Activated T-cell treated with anti-CD3 and anti-CD28 coated beads, Interleukin-2, amount 50 U/mL, for 1 hour (primary cell): Measurements from ENCODE around the gene TSSC4.
"Not testable (repeated sequence)": the region's sequence is repeated elsewhere in the genome, so short reads cannot be mapped to it uniquely, and the experiment has no call there.

Experiments used
- DNase-seq: peaks from one replicate; pipeline ENCODE4 v3.0.0-alpha.2; 2020

TSSC4 gene

GRCh38 chr11:2400069-2400761, at the start of gene TSSC4:
TSS of gene TSSC4 (plus strand) at chr11:2400750. CDS start at chr11:2402634, 1,884 bp downstream.
- DNase-seq, result peak; percentile 100

- DNase-seq, result no peak
Measured at GRCh38 chr11:2351701-2352100, 48.8 kb upstream of the TSSC4 start.

GRCh38 chr11:2352420-2352819, 48.1 kb upstream of the TSSC4 start:
- no peak for DNase-seq

DNA sequence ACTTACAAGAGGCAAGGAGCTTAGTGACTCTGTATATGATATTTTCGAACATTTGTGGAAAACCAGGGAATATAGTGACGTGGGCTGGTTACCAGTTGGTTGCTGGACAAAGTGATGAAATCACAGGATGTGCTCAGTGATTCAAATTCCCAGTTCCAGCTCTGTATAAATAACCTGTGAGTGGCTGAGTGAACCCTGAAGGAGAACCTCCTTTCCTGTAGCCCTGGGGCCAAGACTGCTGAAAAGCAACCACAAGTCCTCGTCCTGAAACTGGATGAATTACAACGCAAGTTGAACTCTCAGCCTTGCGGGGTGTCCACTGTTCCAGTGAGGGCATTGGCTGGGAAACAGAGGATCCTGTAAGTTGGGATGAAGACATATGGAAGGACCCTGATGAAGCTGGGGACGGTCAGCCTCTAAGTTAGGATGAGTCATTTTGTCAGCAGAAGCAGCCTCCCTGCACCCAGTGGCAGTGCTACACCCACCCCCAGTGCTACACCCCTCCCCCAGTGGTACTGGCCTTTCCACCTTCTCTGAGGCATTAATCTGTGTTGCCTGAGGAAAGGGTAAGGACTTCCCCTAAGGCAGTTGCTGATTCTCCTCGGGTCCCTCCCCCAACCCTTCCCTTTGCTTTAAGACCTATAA, 45.4 kb upstream of the TSSC4 start:
- no peak for DNase-seq

GRCh38 chr11:2357246-2357645, 43.3 kb upstream of the TSSC4 start:
- DNase-seq, result no peak

DNA sequence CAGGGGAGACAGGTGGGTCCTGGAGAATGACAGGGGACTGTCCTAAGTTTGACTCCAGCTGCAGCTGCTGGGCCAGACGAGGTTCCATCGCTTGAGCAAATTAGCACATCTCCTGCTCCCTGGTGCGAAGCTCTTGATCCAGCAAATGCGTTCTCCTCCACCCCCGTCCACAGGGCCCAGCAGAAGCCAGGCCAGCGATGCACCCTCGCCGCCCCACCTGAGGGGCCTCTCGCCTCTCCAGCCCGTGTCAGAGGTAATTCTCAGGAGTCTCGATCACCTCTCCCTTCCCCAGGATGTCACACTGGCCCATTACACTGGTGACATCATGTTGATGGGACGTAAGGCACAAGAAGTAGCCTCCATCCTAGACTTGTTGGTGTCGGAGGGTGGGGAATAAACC, 42.9 kb upstream of the TSSC4 start:
- not testable (repeated sequence) for DNase-seq

DNA sequence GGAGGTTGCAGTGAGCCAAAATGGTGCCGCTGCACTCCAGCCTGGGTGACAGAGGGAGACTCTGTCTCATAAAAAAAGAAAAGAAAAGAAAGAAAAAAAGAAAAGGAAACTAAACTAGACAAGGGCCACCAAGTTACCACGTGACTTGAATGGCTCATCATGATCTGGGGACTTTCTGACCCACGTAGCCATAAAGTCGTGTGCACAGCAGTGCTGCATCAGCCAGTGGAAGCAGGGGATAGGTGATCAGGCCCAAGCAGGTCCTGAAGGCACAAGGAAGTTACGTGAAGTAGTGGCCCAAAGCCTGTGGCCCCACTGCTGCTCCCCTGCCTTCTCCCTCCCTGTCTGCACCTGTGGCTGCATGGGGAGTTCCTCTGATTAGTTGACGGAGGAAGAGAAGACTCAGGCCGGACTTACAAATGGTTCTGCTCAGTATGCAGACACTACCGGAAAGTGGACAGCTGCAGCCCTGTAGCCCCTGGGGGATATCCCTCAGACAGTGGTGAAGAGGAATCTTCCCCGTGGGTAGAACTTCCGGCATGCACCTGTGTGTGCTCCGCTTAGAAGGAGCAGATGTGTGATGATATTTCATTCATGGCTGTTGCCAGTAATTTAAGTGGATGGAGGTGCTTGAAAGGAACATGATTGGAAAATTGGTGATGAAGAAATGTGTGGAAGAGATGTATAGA, 41.7 kb upstream of the TSSC4 start:
- no peak for DNase-seq

- DNase-seq, result no peak
Measured at GRCh38 chr11:2359557-2359956, 41.0 kb upstream of the TSSC4 start.

GRCh38 chr11:2360081-2360642, 40.4 kb upstream of the TSSC4 start:
- DNase-seq, result no peak

DNA sequence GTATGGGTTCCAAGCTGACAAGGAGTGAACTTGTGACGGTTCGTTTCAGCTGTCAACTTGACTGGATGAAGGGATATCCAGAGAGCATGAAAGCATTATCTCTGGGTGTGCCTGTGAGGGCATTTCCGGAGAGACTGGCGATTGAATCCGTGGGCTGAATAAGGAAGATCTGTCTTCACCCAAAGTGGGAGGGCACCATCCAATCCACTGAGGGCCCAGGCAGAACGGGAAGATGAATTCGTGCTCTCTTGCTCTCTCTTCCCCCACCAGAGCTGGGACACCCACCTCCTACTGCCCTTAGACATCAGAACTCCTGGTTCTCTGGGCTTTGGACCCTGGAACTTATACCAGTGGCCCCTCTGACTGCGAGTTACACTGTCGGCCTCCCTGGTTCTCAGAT, 39.0 kb upstream of the TSSC4 start:
- DNase-seq, result no peak

DNA sequence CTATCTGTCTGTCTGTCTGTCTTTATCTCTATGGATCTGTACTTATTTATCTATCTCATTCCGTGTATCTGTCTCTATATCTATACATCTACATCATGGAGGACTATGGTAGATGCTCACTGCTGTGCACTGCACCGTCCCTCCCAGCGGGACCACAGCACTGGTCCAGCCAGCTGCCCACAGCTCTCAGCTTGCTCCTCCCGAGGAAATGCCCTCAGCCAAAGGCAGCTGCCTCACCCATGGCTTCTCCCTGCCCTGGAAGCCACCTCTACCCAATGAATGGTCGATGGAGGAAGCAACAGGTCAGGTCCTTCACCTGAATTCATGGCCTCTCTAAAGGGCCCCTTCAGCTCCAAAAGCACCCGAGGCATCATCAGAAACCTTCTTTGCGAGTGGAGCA, 38.1 kb upstream of the TSSC4 start:
- DNase-seq, result no peak

GRCh38 chr11:2363130-2363529, 37.4 kb upstream of the TSSC4 start:
- DNase-seq, result no peak

DNA sequence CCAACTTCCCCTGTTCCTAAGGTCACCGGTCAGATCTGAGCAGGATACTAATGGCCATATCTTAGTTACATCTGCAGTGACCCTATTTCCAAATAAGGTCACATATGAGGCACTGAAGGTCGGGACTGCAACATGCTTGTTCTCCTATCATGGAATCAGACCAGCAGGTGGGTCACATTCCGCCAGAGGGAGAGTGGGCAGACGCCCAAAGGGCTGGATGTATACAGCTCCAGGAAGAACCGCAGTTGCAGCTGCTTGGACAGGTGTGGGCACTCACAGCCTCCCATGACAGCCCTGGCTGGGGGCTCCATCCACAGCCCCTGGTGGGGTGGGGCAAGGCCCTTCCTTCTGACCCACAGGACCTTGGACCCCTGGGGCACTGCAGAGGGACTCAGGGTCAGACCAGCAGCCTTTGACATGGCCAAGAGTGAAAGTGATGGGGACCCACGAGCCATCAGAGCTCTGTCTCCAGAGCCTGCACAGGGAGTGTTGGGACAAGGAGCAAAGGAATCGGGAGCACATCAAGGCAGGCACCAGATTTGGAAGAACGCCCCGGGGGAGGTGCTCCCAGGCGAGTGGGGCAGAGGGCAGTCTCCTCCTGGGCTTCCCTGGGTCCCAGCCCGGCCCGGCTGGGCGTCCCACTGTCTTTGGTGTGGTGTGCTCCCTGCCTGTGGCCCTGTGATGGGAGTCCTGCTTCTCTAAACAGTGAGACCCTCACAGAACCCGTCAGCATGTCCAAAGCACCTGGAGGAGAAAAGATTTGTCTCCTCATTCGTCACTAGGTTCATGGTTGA, 36.8 kb upstream of the TSSC4 start:
- no peak for DNase-seq

- not testable (repeated sequence) for DNase-seq
Measured at GRCh38 chr11:2364386-2364785, 36.2 kb upstream of the TSSC4 start.

DNA sequence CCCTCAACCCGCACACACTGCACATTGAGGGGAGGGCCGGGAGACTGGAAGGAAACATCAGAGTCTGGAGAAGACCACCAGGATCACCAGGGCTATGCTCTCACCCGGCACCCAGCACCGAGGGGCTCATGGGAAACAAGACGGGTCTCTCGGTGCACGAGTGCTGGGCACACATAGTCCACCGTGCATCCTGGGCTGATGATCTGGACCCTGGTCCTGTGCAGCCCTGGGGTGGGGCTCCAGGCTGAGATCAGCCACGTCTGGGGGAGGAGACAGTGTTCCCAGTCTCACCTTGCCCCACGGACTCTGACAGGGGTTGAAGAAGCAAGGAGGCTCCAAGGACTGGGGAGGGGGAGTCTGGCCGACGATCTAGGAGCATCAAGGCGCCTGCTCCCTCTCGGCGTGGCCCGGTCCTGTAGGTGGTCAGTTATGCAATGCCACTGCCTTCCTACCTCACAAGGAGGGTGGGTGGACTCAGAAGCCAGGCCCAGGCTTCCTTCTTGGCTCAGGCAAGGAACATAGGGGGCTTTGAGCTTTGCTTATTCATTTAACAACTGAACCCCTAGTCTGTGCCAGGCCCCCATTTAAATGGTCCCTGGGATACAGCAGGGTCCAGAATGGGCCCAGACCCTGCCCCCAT, 34.9 kb upstream of the TSSC4 start:
- DNase-seq, result no peak

DNA sequence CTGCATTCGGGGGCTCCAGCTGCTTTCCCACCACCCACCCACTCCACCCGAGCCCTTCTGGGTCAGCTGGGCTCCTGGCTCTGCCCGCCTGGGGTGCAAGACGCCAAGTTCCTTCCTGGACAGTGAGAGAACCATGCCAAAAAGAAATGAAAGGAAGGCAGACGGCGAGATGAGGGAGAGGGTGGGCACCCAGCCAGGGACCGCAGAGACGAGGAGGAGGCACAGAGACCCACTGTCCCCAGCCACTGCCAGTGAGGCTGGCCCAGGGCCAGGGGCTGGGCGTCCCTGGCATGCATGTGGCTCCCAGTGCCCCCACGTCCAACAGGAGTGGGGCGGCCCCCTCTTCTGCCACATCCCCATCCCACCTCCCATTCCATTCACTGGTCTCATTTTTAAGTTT, 34.3 kb upstream of the TSSC4 start:
- no peak for DNase-seq

DNA sequence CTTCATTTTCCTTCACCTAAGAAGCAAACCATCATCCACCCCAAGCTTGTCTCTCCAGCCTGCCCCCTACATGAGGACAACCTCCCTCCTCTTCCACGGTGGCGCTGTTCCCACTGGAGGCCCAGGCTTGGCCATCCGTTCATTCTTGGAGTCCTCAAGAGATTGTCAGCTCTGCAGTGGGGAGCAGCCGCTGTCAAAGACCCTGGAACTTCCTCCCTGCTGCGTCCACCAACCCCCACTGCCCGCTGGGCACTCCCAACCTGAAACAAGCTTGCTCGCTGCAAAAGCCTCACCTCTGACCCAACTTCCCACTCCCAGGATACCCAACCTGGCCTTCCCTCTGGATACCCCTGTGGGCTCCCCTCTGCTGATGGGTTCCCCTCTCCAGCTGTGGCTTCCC, 33.8 kb upstream of the TSSC4 start:
- no peak for DNase-seq

GRCh38 chr11:2367266-2368160, 33.0 kb upstream of the TSSC4 start:
- no peak for DNase-seq

GRCh38 chr11:2368178-2368850, 32.2 kb upstream of the TSSC4 start:
- DNase-seq, result no peak

DNA sequence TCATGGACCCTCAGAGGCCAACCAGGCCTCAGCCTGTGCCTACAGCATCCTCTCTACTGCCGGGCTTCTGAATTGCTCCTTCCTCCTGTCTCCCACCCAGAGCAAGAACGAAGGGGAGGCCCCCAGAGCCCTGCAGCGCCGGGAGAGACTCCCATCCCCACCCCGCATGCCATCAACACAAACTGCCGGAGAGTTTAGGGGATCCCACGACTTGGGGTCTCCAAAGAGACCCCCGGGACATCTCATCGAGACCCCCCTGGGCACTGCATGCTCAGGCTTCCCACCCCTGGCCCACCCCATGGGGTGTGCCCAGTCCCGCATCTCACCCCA, 31.7 kb upstream of the TSSC4 start:
- DNase-seq, result no peak

DNA sequence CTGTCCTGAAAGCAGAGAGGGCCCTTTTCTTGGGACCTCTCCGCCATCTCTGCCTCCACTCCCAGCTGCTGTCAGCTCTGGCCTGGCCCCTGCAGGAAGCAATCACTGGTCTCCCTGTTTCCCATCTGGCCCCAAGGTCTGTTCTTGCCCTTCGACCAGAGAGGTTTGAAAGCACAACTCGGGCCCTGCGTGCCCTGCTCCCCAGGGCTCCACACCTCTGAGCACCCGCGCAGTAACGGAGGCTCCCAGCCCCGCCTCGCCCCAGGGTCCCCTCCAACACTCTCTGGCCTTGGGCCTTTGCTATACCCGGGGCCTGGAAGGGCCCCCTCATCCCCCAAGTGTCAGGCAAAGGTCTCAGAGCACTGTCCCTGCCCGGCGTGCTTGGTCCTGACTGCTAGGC, 31.2 kb upstream of the TSSC4 start:
- DNase-seq, result no peak
